Spleen (tissue), 11 donors: Measurements from ENCODE around the gene TTC7B. TPM values are rescaled to one million over a fixed set of nuclear protein-coding genes. Genes with fewer than 3 reads are reported as not detected.
A peak's percentile ranks its signal among the peaks of the same experiment; 100 is the strongest.

Source experiments
- DNase-seq: peaks from one replicate; pipeline ENCODE4 v3.0.0-alpha.2; 2020
- H3K27ac ChIP-seq, 8 donors: fragments of 200-600 bp; sonication (generic) in 7 of 8; 1 replicate in 4 of 8; 2 replicates in 4 of 8; pipeline versions ENCODE4 v1.5.0 to v1.8.0; 2016 to 2021; ENCODE audit warnings: inconsistent platforms in 4 of 8, mild to moderate bottlenecking in 4 of 8, moderate library complexity in 1 of 8
- H3K27me3 ChIP-seq, 7 donors: fragments of 200-600 bp; sonication (generic) in 6 of 7; replicated peaks in 1 of 7; 1 replicate in 4 of 7; 2 replicates in 3 of 7; pipeline versions ENCODE4 v1.5.0 to v1.8.0; 2016 to 2021; ENCODE audit warnings: inconsistent platforms in 3 of 7, mild to moderate bottlenecking in 1 of 7
- H3K36me3 ChIP-seq, 6 donors: fragments of 200-600 bp; sonication (generic) in 5 of 6; 1 replicate in 4 of 6; 2 replicates in 2 of 6; pipeline versions ENCODE4 v1.5.0 to v1.8.0; 2016 to 2021; ENCODE audit warnings: inconsistent platforms in 2 of 6
- H3K4me1 ChIP-seq, 6 donors: fragments of 200-600 bp; sonication (generic) in 5 of 6; 1 replicate in 3 of 6; 2 replicates in 3 of 6; pipeline versions ENCODE4 v1.5.0 to v1.8.0; 2016 to 2021; ENCODE audit warnings: inconsistent platforms in 3 of 6
- H3K4me3 ChIP-seq, 8 donors: fragments of 200-600 bp; sonication (generic) in 7 of 8; 1 replicate in 4 of 8; 2 replicates in 4 of 8; pipeline versions ENCODE4 v1.5.0 to v1.8.0; 2016 to 2021; ENCODE audit warnings: inconsistent platforms in 4 of 8, mild to moderate bottlenecking in 4 of 8, moderate library complexity in 2 of 8
- H3K9me3 ChIP-seq, 8 donors: fragments of 200-600 bp; sonication (generic) in 7 of 8; 1 replicate in 4 of 8; 2 replicates in 4 of 8; pipeline versions ENCODE4 v1.5.0 to v1.8.0; 2016 to 2021; ENCODE audit warnings: inconsistent platforms in 4 of 8
- CTCF ChIP-seq, 11 experiments: fragments of 200-600 bp in 7 of 11; fragments of 450-650 bp in 4 of 11; sonication (generic) in 4 of 11; IDR thresholded peaks in 8 of 11; conservative IDR thresholded peaks in 3 of 11; 1 replicate in 7 of 11; 2 replicates in 4 of 11; pipeline versions ENCODE4 v1.4.0 to v1.8.0; 2016 to 2021; ENCODE audit warnings: antibody characterized with exemption in 11 of 11, inconsistent platforms in 4 of 11, mild to moderate bottlenecking in 1 of 11
- POLR2A ChIP-seq, 3 donors: fragments of 450-650 bp; IDR thresholded peaks; one replicate each; pipeline ENCODE4 v1.5.1; 2017; ENCODE audit warnings: antibody characterized with exemption in 3 of 3, mild to moderate bottlenecking in 1 of 3
- POLR2AphosphoS5 ChIP-seq, 3 donors: sonication (generic); formaldehyde crosslinking; IDR thresholded peaks; one replicate each; pipeline ENCODE4 v1.5.1; 2017; ENCODE audit warnings: antibody characterized with exemption in 3 of 3
- WGBS, 5 donors: extraction: QIAGEN DNeasy Blood & Tissue Kit in 3 of 5; methylation state at CpG; one replicate each; pipeline versions ENCODE4 v1.1.5 to v1.1.7; 2013 to 2018; 5-methylcytosine and 5-hydroxymethylcytosine counted together
- intact Hi-C: fragments of 100-400 bp; cut with DNase I; formaldehyde crosslinking; loops from one replicate; pipeline ENCODE4 v1.15.0; 2023; ENCODE audit warnings: low total_unique reads
- polyA plus RNA-seq, 3 donors: library from polyadenylated mRNA; stranded (reverse); fragments of 200-250 nt; gene quantifications; one replicate each; pipeline ENCODE4 v1.2.1, GENCODE V29; 2013
- total RNA-seq, 7 donors: library from RNA; depleted of rRNA in 3 of 7; stranded (reverse); fragments of >200 nt in 3 of 7; fragmentation: NEBNext Ultra II Directional in 4 of 7; extraction: Animal tissue kit (Norgen Biotek cat#: 25700) in 4 of 7; gene quantifications; one replicate each; pipeline versions ENCODE4 v1.1.0 to v1.2.1, GENCODE V29; 2016 to 2021
- donor health status: healthy with polysubstance abuse.
- donor health status: DM: no; HTN: no; CAD: no; lungs with moderate emphysema.
- donor health status: DM: no; HTN: no; CAD: no.
- donor health status: Bipolar disorder and iron deficiency.
- donor health status: healthy.
- donor health status: DM: no; HTN: no; CAD: no.
- donor health status: DM: yes; HTN: yes; CAD: no.

Gene TTC7B
- total and polyA plus RNA-seq, 10 donors: 6.6 to 98.4 (median 62.6) TPM

- intact Hi-C loops: no loop called here
- H3K4me1 ChIP-seq: peaks cover 0 to 25% (median 13%) of the 10 kb centered on the region in 6 donors
- WGBS, 5 donors: 77 to 97% (median 93%) methylated on average over 4 to 5 of the region's 5 CpGs
Measured at GRCh38 chr14:90819734-90820393, 3.6 kb upstream of the TTC7B start.

GRCh38 chr14:90818715-90819114, 2.5 kb upstream of the TTC7B start:
- WGBS, 5 donors: 76 to 90% (median 85%) methylated on average over 3 of the region's 3 CpGs
- TF ChIP-seq POLR2AphosphoS5 (IDR thresholded peaks at IDR 0.05) (no peak), POLR2A (IDR thresholded peaks at IDR 0.05) (no peak), CTCF (IDR thresholded peaks at IDR 0.05 in 8 of 11, conservative IDR thresholded peaks at IDR 0.05 in 3 of 11) (no peak)
- Histone ChIP-seq H3K27me3 (peaks cover 0 to 6% (median 0%) of the 10 kb centered on the region in 7 donors), H3K27ac (no peak overlapping the region), H3K36me3 (no peaks in the 10 kb centered on the region), H3K9me3 (peaks cover 0 to 13% (median 12%) of the 10 kb centered on the region in 8 donors), H3K4me1 (peaks cover 0 to 37% (median 22%) of the 10 kb centered on the region in 6 donors), H3K4me3 (no peak overlapping the region)
- no peak for DNase-seq
- intact Hi-C loops: no loop called here

More at GRCh38 chr14:90819734-90820393, 3.6 kb upstream of the TTC7B start:
- peaks cover 0 to 6% (median 0%) of the 10 kb centered on the region in 7 donors for H3K27me3 ChIP-seq
- no peak for DNase-seq
- no peak overlapping the region for H3K27ac ChIP-seq
- no peak for TF ChIP-seq POLR2A (IDR thresholded peaks at IDR 0.05)
- no peak for TF ChIP-seq POLR2AphosphoS5 (IDR thresholded peaks at IDR 0.05)
- TF ChIP-seq CTCF (IDR thresholded peaks at IDR 0.05 in 8 of 11, conservative IDR thresholded peaks at IDR 0.05 in 3 of 11): no peak
- no peak overlapping the region for H3K4me3 ChIP-seq
- peaks cover 0 to 25% (median 23%) of the 10 kb centered on the region in 8 donors for H3K9me3 ChIP-seq
- no peaks in the 10 kb centered on the region for H3K36me3 ChIP-seq

GRCh38 chr14:90816681-90817436, 629 bp upstream of the TTC7B start:
- 36 to 60% (median 49%) methylated on average over 10 to 16 of the region's 16 CpGs for WGBS, 5 donors
- Histone ChIP-seq H3K36me3 (no peaks in the 10 kb centered on the region), H3K9me3 (no peaks in the 10 kb centered on the region), H3K4me3 (peak overlapping the region in 1 of 8 donors; percentile 74), H3K4me1 (peaks cover 5 to 53% (median 32%) of the 10 kb centered on the region in 6 donors), H3K27ac (peak overlapping the region in 2 of 8 donors; percentile 42 to 82), H3K27me3 (peaks cover 0 to 6% (median 0%) of the 10 kb centered on the region in 7 donors)
- no peak for TF ChIP-seq POLR2A (IDR thresholded peaks at IDR 0.05)
- peak in 7 of 11 experiments; percentile 13 to 61 (median 46) for TF ChIP-seq CTCF (IDR thresholded peaks at IDR 0.05 in 8 of 11, conservative IDR thresholded peaks at IDR 0.05 in 3 of 11)
- TF ChIP-seq POLR2AphosphoS5 (IDR thresholded peaks at IDR 0.05): no peak
- intact Hi-C loops: no loop called here
- DNase-seq: no peak

- TF ChIP-seq POLR2A (IDR thresholded peaks at IDR 0.05): no peak
- no peak for DNase-seq
- Histone ChIP-seq H3K4me1 (peaks cover 5 to 44% (median 29%) of the 10 kb centered on the region in 6 donors), H3K4me3 (peak overlapping the region; percentile 37 to 74 (median 44)), H3K27me3 (peaks cover 0 to 6% (median 0%) of the 10 kb centered on the region in 7 donors), H3K9me3 (no peaks in the 10 kb centered on the region), H3K36me3 (no peaks in the 10 kb centered on the region), H3K27ac (peak overlapping the region in 3 of 8 donors; percentile 41 to 82 (median 56))
- WGBS, 5 donors: 35 to 50% (median 47%) methylated on average over 5 of the region's 5 CpGs
- intact Hi-C loops: no loop called here
Measured at GRCh38 chr14:90815572-90815821, 733 bp downstream of the TTC7B start.
